K562 (cell line): ENCODE data around the gene MMEL1. TPM values are rescaled to one million over a fixed set of nuclear protein-coding genes. Genes with fewer than 3 reads are reported as not detected.

Source experiments
- CLOCK ChIP-seq: fragments of 250-450 bp; sonication (Bioruptor Pico); IDR thresholded peaks from 2 replicates; pipeline ENCODE4 v1.4.0; 2020; ENCODE audit warnings: mild to moderate bottlenecking, moderate library complexity, borderline replicate concordance
- COPS2 ChIP-seq: fragments of 450-650 bp; conservative IDR thresholded peaks from 2 replicates; pipeline ENCODE4 v1.6.1; 2016; ENCODE audit warnings: mild to moderate bottlenecking, moderate library complexity
- EP300 ChIP-seq: IDR thresholded peaks from 2 replicates; pipeline ENCODE4 v1.6.1; 2012; ENCODE audit warnings: low read length, improper control_type of control experiment
- HMGN3 ChIP-seq: IDR thresholded peaks from 2 replicates; pipeline ENCODE4 v1.6.1; 2011; ENCODE audit warnings: borderline replicate concordance, low read depth, mild to moderate bottlenecking, mixed read lengths, low read length; ENCODE audit not compliant: insufficient read length; ENCODE audit errors: extremely low read depth
- LARP7 ChIP-seq: fragments of 450-650 bp; IDR thresholded peaks from 2 replicates; pipeline ENCODE4 v1.6.1; 2016
- LEF1 ChIP-seq: fragments of 450-650 bp; IDR thresholded peaks from 2 replicates; pipeline ENCODE4 v1.6.1; 2016; ENCODE audit warnings: mild to moderate bottlenecking
- MBD2 ChIP-seq: sonication (generic); IDR thresholded peaks from 2 replicates; pipeline ENCODE4 v1.6.1; 2016; ENCODE audit warnings: low read depth, borderline replicate concordance
- MYC ChIP-seq, 2 experiments: fragments of 250-450 bp in 1 of 2; sonication (Bioruptor Pico) in 1 of 2; IDR thresholded peaks; 2 replicates each; pipeline versions ENCODE4 v1.5.1 to v1.6.1; 2012 to 2021; ENCODE audit warnings: low read depth in 2 of 2, borderline replicate concordance in 1 of 2, improper control_type of control experiment in 1 of 2, low read length in 1 of 2, mild to moderate bottlenecking in 1 of 2, moderate library complexity in 1 of 2
- NCOR1 ChIP-seq: fragments of 450-650 bp; IDR thresholded peaks from 2 replicates; pipeline ENCODE4 v1.6.1; 2016; ENCODE audit warnings: mild to moderate bottlenecking, moderate library complexity
- NONO ChIP-seq, 2 experiments: fragments of 200-400 bp in 1 of 2; fragments of 450-650 bp in 1 of 2; formaldehyde crosslinking in 1 of 2; IDR thresholded peaks; 2 replicates each; pipeline ENCODE4 v1.6.1; 2017; ENCODE audit warnings: low read depth in 2 of 2, mild to moderate bottlenecking in 2 of 2, moderate library complexity in 2 of 2, low read length in 1 of 2
- PHF8 ChIP-seq: fragments of 200-600 bp; sonication (generic); IDR thresholded peaks from 2 replicates; pipeline ENCODE4 v1.6.1; 2012; ENCODE audit warnings: mixed run types, mild to moderate bottlenecking, inconsistent platforms, low read length, moderate library complexity, borderline replicate concordance
- PML ChIP-seq: IDR thresholded peaks from 2 replicates; pipeline ENCODE4 v1.6.1; 2012; ENCODE audit warnings: low read length, inconsistent platforms
- POLR2A ChIP-seq: fragments of 450-650 bp; conservative IDR thresholded peaks from 2 replicates; pipeline ENCODE4 v1.6.1; 2016
- RBBP5 ChIP-seq: fragments of 200-600 bp; sonication (generic); IDR thresholded peaks from 2 replicates; pipeline ENCODE4 v1.6.1; 2012; ENCODE audit warnings: borderline replicate concordance, mild to moderate bottlenecking, low read length, control low read depth, inconsistent platforms; ENCODE audit not compliant: insufficient read depth, poor library complexity, severe bottlenecking
- SIRT6 ChIP-seq: IDR thresholded peaks from one replicate; pipeline ENCODE4 v1.6.1; 2012; ENCODE audit warnings: low read depth, mild to moderate bottlenecking, control low read depth, inconsistent platforms, low read length, moderate library complexity
- SP1 ChIP-seq: sonication (generic); formaldehyde crosslinking; IDR thresholded peaks from 2 replicates; pipeline ENCODE4 v1.8.1; 2022; ENCODE audit warnings: mild to moderate bottlenecking, missing genetic modification reagents
- TBL1XR1 ChIP-seq, 2 experiments: IDR thresholded peaks; 2 replicates each; pipeline ENCODE4 v1.6.1; 2012; ENCODE audit warnings: improper control_type of control experiment in 2 of 2, low read length in 2 of 2, mild to moderate bottlenecking in 1 of 2
- TCF7 ChIP-seq: sonication (generic); IDR thresholded peaks from 2 replicates; pipeline ENCODE4 v1.6.1; 2016; ENCODE audit warnings: antibody characterized with exemption, borderline replicate concordance
- USF2 ChIP-seq: sonication (generic); formaldehyde crosslinking; IDR thresholded peaks from 2 replicates; pipeline ENCODE4 v1.5.0; 2020; ENCODE audit warnings: missing genetic modification reagents
- ZFX ChIP-seq: sonication (generic); formaldehyde crosslinking; IDR thresholded peaks from 2 replicates; pipeline ENCODE4 v1.8.0; 2022; ENCODE audit warnings: mild to moderate bottlenecking, missing genetic modification reagents, moderate library complexity
- ZNF274 ChIP-seq: IDR thresholded peaks from 2 replicates; pipeline ENCODE4 v1.6.1; 2011; ENCODE audit warnings: low read depth, mild to moderate bottlenecking, low read length, moderate library complexity, borderline replicate concordance
- ZNF408 ChIP-seq: fragments of 250-450 bp; sonication (Bioruptor Pico); IDR thresholded peaks from 2 replicates; pipeline ENCODE4 v1.4.0; 2020; ENCODE audit warnings: low read depth, mild to moderate bottlenecking, moderate library complexity
- ZNF695 ChIP-seq: fragments of 450-650 bp; formaldehyde crosslinking; IDR thresholded peaks from 2 replicates; pipeline ENCODE4 v1.4.0; 2020; ENCODE audit warnings: mild to moderate bottlenecking, moderate library complexity
- ZNF766 ChIP-seq: fragments of 200-800 bp; sonication (Bioruptor generic); conservative IDR thresholded peaks from 2 replicates; pipeline ENCODE4 v1.6.1; 2016; ENCODE audit warnings: missing genetic modification characterization, missing compliant biosample characterization
- ZNF77 ChIP-seq: fragments of 250-450 bp; sonication (Bioruptor Pico); IDR thresholded peaks from 2 replicates; pipeline ENCODE4 v1.5.0; 2020
- ZNF830 ChIP-seq: fragments of 250-450 bp; sonication (Bioruptor Pico); IDR thresholded peaks from 2 replicates; pipeline ENCODE4 v1.5.0; 2021; ENCODE audit warnings: mild to moderate bottlenecking
- polyA plus RNA-seq, 8 experiments: library from polyadenylated mRNA; depleted of rRNA in 4 of 8; stranded (reverse) in 5 of 8; unstranded in 3 of 8; fragments of >200 nt; fragmentation: Nextera tagmentation in 2 of 8; fragmentation: Illumina TruSeq in 1 of 8; extraction: Ambion mirVana in 2 of 8; extraction: Trizol in 1 of 8; gene quantifications; 2 replicates each; pipeline versions ENCODE4 v1.2.1 to v1.2.3, GENCODE V29; 2011 to 2014; ENCODE audit warnings: inconsistent platforms in 1 of 8, missing spikeins in 1 of 8
- total RNA-seq, 7 experiments: library from RNA; depleted of rRNA in 6 of 7; stranded (reverse); fragments of >200 nt in 6 of 7; fragmentation: Illumina TruSeq in 2 of 7; extraction: Trizol in 2 of 7; gene quantifications; 2 replicates each; pipeline versions ENCODE4 v1.2.1 to v1.2.3, GENCODE V29; 2011 to 2021; ENCODE audit warnings: low replicate concordance in 1 of 7

MMEL1 gene
- total and polyA plus RNA-seq, 9 of the 15 experiments (the other 6 are each of a cell fraction or from before 2014, with no cell fraction given) = not detected

DNA sequence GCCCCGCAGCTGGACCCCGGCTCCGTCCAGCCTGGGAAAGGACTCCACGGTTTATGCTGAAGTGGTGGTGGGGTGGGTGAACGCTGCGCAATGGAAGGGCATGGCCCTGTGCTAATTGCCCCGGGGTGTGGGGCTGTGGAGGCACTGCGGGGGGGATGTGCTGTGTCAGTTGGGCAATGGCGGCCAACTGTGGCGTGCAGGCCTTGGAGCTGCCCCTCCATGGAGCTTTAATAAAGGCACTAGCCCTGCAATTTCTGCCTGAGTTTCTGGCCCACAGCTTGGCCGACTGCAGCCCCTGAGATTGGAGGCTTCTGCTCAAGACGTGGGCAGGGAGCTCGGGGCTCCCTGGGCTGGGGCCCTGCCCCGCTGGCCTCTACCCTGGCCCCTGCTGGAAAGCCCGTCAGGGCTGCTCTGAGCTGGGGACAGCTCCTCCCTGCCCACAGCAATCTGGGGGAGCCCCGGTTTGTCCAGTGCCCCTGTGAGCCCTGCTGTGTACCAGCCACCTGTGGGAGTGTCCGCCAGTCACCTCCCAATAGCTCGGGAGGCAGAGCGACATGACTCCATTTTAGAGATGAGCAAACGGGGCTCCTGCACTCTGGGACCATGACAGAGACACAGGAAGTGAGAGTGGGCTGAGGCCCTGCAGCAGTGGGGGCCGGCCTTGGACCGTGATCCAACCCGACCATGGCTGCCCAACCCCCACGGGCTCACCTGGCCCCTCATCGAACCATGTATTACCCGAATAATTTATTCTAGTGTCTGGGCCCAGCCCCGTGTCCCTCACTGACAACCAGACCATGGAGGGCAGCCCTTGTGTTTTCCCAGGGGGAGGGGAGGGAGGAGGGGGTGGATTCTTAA lies 85.4 kb downstream of the MMEL1 start (continued):
- TF ChIP-seq COPS2 (no peak), POLR2A (peak; percentile 38), PML (no peak), RBBP5 (peak; percentile 10), HMGN3 (peak; percentile 33), ZNF274 (no peak), ZNF695 (CRISPR knock-in tag) (no peak), TBL1XR1 (IDR thresholded peaks at IDR 0.05; ENCODE audit: low read length in 2 of 2) (0 out of 4 replicates have a peak, but pooled peaks of 1 of the 2 experiments have one; percentile 15), EP300 (no peak), TCF7 (0 out of 2 replicates have a peak, but pooled peaks have one; percentile 13), SP1 (CRISPR knock-in tag) (no peak), ZNF830 (CRISPR knock-in tag) (0 out of 2 replicates have a peak, but pooled peaks have one; percentile 20), ZNF408 (CRISPR knock-in tag) (no peak), NONO (IDR thresholded peaks at IDR 0.05; ENCODE audit: low read depth in 2 of 2, low read length in 1 of 2) (no peak), MYC (IDR thresholded peaks at IDR 0.05; ENCODE audit: low read depth, low read length) (no peak), MYC (CRISPR knock-in tag; IDR thresholded peaks at IDR 0.05; ENCODE audit: borderline replicate concordance, low read depth) (peak; percentile 37; the same call in 1 of the 2 replicates), ZFX (CRISPR knock-in tag) (peak; percentile 80), PHF8 (peak; percentile 55; the same call in 1 of the 2 replicates), ZNF77 (CRISPR knock-in tag) (no peak), ZNF766 (CRISPR knock-in tag) (no peak), USF2 (CRISPR knock-in tag) (no peak), NCOR1 (no peak), CLOCK (no peak), LARP7 (no peak), LEF1 (no peak), SIRT6 (no peak), MBD2 (no peak)
